Measurements from ENCODE around the gene DNAH8.

Gene DNAH8

DNA sequence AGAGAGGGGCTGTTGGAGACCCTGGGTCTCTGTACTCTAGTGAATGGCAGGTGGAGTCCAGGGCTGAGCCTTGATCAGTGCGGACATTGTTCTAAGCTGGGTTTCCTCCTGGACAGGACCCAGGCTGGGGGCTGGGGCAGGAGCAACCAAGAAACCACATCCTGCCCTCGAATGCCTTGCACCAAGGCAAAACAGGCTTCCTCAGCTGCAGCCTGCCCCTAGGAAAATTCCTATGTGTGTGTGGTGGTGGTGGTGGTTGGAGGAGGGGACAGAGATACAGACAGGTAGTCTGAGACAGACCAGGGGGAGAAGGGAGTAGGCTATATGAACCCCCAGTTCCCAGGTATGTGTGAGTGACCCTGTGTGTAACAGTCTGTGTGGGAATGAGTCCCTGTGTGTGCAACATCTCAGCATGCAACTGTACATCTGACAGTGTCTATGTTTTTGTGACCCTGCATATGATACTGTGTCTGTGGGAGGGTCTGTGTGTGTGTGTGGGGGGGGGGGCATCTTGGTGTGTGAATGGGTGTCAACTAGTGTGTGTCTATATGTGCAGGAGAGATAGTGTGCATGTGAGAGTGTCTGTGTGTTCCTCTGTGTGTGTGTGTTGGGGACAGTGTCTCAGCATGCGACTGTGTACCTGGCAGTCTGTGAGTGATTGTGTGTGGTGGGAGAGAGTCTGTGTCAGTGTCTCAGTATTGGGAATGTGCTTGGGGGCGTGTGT, 336.4 kb downstream of the DNAH8 start:
- no peak for DNase-seq (ENCODE audit: low spot score)

DNA sequence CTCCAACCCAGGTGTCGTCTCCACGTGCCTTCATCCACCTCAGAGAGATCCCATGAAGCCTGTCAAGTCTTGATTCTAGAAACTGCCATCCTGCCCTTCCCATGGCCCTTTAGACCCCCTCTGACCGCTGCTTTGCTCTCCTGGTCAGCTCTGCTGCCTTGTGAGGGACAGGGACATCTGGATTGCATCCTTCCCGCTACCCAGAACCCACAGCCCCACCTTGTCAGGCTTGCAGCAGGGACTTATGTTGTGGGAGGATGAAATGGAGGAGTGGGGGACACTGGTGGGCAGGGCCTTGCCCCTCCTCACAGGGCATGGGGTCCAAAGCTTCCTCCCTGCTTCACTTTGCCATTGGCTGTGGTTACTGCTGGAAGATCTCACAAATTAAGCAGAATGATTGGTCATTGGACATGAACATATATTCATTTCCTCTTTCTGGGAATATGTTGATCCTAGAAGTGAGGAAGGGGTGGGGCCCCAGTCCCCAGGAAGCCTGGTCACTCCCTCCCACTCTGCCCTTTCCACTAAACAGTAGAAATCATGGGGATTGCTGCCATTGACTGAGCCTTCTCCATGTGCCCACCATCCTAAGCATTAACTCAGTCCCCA, 338.0 kb downstream of the DNAH8 start:
- DNase-seq (ENCODE audit: low spot score): no peak

DNA sequence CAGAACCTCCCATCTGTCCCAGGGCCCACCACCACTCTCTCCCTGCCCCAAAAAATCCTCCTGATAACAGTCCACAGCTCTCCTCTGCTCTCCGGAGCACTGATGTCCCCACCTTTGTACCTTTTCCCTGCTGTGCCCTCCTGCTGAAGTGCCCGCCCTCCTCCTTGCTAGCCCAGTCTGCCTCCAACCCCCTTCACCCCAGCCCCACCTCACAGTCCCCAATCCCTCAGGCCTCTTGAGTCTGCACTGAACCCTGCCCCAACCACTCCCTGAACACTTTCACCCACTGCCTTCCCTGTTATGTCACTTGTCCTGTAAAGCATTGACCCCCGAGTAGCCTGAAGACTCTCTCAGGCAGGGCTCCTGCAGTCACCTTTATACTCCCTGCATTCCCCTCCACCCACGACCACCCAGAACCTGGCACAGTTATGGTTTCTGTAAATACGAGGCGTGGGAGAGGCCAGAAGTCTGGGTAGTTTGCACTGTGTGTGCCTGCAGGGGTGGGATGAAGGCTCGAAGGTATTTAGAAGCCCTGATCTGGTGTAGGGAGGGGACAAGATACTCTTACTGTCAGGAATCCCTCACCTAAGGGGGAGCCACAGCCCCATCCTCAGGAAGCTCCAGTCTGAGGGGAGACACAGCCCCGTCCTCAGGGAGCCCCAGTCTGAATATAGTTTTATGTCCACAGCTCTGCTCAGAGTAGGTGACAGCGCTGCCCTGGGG, 338.9 kb downstream of the DNAH8 start:
- DNase-seq (ENCODE audit: low spot score): no peak

DNA sequence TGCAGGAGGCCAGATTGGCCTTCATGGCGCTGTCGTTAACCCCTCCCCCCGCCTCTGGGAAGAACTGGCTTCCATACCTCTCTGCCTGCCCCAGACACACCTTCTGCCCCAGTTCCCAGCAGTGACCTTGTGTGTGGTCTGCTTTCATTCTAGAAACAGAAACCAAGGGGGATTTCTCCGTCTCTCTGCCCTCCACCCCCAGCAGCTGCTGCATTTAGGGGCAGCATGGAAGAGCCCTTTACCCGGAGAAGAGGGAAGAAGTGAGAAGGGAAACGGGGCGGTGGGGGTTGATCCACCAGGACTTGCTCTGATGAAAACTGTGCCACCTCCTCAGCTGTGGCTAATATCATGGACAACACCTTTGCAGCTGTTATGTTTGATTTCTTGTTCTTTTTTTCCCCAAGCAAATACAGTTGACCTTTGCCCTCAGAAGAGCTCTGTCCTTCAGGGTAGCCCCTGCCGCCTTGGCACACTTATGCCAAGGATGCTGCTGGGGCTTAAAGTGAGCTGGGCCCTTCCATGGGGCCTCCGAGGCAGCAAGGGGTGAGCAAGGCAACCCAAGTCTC, 339.5 kb downstream of the DNAH8 start:
- DNase-seq (ENCODE audit: low spot score): no peak

DNA sequence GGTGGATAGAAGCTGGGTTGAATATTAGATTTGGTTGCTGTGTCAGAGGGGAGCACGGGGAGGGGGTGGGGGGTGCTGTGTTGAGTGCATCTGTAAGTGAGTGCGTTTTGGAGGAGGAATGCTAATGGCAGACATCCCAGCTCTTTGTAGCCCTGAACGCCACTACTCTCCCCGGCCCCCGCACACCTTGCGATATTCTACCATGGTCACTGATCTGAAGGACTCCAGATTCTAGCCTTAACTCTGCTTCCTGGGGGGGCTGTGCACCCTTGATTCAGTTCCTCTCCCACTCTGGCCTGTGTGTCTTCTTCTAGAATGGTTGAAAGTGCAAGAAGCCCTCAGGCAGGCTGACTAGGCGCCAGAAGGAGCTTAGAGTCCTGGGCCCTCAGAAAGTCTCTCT, 340.6 kb downstream of the DNAH8 start:
- no peak for DNase-seq (ENCODE audit: low spot score)

DNA sequence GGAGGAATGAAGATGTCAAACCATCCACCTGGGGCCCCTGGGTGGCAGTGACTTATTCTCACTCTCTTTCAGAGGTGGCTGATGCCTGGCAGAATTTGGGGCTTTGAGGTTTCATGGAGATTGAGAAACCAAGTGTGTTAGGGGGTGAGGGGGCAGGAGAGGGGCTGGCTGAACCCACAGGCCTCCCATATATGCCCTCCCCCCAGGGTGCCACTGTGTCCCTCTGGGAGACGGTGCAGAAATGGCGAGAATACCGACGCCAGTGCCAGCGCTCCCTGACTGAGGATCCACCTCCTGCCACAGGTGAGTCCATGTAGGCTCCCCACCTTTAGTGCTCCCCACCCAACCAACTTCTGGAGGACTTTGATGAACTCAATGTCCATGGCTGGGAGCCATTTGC, 341.1 kb downstream of the DNAH8 start:
- no peak for DNase-seq (ENCODE audit: low spot score)

DNA sequence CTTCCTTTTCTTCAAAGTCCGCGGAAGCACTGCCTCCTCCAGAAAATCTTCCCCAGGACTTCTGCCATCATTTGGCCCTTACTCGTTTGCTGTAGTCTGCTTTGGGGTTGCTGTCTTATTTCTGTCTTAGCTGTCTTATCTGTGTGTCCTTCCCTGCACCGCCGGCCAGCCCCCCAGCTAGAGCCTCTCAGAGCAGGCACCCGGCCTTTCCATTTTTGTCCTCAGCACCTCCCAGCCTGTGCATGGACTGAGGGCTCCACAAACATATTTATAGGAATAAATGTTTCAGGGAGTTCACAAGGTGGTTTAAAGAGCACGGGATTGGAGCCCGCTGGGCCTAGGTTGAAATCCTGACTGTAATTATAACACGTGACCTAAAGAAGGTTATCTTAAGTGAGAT, 341.6 kb downstream of the DNAH8 start:
- DNase-seq (ENCODE audit: low spot score): no peak

DNA sequence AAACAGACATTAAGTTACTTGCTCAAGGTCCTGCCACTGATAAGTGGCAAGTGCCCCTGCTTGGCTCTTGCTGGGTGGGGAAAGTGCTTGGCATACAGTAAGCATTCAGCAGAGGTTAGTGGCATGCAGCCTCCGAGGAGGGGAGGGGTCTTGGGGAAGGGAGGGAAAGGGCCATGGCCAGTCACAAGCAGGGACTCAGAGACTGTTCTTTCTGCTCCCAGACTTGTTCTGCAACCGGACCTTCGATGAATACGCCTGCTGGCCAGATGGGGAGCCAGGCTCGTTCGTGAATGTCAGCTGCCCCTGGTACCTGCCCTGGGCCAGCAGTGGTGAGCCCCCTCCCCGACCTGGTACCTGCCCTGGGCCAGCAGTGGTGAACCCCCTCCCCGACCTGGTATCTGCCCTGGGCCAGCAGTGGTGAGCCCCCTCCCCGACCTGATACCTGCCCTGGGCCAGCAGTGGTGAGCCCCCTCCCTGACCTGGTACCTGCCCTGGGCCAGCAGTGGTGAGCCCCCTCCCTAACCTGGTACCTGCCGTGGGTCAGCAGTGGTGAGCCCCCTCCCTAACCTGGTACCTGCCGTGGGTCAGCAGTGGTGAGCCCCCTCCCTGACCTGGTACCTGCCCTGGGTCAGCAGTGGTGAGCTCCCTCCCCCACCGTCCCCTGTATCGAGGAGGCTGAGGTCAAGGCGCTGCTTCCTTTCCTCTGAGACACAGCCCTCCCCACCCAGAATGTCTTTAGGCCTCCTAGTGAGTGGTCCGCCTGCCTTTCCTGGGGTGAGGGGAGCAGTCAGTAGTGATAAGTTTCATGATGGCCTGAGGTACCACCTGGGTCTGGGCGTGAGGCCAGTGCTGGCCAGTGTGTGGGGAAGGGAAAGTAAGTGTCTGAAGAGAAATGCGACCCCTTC, 342.4 kb downstream of the DNAH8 start:
- no peak for DNase-seq (ENCODE audit: low spot score)

DNA sequence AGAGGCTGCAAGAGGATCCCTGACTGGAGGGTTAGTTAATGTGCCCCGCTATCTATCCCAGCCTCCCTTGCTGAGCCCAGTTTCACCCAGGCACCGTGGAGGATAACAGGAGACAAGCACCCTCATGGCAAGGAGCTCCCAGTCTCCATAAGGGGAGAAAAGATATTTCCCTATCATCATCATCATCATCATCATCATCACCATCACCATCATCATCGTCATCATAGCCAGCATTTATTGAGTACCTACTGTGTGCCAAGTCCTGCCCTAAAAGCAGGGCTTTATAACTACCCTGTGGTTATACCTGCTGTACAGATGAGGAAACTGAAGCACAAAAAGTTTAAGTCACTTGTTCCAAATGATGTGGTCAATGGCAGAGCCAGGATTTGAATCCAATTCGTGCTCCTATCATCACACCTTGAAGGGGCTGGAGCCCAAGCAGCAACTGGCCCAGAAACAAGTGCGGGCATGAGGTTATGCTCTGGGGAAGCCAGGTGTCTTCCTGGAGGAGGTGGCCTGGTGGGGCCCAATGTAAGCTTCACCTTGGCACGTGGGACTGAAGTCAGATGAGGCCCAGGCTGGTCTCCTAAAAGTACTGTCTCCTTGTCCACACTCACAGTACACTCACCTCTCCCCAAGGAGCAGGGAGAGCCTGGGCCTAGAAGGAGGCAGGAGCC, 343.5 kb downstream of the DNAH8 start:
- no peak for DNase-seq (ENCODE audit: low spot score)

DNA sequence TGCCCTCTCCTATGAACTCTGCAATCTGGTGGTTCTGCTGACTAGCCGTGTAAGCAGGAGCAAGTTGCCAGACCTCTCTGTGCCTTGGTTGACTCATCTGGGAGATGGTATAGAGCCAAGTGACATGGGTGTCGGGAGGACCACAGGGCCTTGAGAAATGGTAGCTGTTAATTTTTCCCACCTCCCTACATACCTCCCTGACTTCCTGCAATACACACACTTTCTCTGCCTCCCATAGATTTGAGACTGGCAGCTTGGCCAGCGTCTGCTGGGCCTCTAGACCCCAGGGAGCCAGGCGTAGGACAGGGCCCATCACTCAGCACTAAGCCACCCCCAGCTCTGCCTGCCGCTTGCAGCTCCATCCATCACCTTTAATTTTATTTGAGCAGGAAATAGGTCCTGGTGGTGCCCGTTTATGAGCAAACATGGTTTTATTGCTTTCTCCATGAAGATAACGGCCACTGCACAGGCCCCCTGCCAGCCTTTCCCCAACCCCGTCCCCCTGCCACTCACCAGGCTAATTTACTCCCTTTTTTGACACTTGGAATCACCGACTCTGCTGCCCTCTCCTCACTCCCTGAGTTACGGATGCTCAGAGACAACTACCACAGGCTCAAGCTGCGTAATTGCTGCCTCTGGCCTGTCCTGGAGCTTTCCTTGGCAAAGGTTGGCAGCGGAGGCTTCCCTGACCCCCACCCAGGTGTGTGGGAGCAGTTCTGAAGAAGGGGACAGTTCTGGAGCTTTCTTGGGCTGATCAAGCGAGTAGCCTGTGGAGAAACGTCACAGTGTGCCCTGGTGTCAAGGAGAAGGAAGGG, 344.6 kb downstream of the DNAH8 start:
- DNase-seq (ENCODE audit: low spot score): no peak

DNA sequence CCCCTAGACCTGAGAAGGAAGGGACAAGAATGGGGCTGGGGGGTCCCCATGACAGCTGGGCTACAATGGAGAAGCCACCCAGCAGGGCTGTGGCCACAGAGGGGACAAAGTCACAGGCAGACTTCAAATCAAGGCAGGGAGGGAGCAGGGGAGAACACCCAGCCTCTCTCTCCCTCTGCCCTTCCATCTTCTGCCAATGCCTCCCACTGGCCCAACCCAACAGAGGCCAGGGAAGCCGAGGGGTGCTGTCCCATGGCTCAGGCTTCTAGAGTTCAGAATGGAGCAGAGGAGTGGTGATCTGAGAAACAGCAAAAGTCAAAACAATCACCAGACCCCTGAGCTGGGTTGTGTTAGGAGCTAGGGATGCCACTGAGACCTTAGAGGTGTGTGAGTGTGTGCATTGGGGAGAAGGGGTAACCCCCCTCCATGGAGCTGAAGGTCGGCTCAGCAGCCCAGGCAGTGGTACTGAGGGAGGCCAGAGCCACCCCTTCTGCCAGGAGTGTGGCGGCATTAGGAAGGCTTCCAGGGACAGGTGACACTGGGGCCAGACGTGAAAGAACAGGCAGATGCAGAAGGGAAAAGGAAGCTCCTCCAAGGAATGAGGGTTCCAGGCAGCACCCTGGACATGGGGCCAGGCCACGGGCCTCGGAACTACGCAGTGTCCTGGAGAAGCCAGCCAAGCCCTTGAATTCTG, 345.5 kb downstream of the DNAH8 start:
- DNase-seq (ENCODE audit: low spot score): no peak

DNA sequence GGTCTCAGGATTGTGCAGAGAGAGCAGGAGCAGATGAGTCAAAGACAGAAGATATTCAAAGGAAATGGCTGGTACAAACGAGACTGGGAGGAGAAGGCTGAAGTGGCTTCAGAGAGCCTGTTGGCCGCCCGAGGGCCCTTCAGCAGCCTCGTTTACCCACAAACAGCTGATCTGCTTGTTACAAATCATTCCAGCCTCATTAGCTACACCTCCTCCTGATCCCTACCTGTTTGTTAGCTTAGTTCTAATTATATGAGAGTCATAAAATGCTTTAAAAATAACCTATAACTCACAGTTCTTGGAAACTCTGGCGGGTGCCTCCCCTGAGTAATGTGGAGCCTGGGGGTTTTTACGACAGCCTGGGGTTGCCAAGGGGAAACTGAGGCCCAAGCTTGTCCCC, 346.1 kb downstream of the DNAH8 start:
- no peak for DNase-seq (ENCODE audit: low spot score)

DNA sequence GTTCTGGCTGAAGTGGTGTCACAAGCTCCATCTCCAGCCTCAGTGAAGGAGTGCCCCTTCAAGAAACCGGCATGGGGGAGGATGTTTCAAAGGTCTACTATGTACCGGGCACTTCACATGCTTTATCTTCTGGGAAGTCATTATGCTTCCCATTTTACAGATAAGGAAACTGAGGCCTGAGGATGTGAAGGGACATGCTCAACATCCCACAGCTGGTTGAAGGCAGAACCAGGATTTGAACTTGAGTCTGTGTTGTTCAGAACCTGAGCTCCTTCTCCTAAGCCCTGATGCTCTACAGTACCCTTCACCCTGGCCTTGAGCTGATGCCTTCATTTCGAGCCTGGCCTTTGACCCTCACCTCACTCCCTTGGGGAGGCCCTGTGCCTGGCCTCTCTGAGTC, 346.5 kb downstream of the DNAH8 start:
- no peak for DNase-seq (ENCODE audit: low spot score)

DNA sequence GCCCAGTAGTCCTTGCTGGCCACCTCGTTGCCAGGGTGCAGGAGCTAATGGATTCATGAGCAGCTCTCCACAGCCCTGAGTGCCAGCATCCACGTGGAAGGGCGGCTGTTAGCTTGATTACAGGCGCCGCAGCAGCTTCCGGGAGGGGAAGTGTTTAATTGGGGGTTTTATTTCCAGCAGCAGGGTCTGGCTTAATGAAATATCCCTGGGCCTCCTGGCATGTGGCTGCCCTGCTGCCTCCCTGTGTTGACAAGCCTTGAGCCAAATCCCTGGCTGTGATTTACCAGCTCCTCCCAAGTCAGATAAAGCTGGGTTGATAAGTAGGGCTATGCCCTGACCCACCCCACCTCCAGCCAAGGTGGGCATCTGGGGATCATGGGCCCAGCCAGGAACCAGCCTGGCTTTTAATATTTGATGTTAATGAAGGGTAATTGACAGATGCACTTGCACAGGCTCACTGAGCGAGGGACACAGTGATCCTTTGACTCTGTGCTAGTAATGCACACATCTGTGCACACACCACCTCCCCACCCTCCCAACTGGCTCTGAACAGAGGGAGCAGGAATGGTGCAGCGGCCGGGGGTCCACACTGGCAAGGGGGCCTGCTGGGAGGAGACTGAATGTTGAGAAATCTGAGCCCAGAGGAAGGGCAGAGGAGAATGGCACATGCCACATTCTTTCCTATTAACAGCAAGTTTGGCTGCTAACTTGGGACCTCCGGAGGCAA, 347.1 kb downstream of the DNAH8 start:
- no peak for DNase-seq (ENCODE audit: low spot score)

DNA sequence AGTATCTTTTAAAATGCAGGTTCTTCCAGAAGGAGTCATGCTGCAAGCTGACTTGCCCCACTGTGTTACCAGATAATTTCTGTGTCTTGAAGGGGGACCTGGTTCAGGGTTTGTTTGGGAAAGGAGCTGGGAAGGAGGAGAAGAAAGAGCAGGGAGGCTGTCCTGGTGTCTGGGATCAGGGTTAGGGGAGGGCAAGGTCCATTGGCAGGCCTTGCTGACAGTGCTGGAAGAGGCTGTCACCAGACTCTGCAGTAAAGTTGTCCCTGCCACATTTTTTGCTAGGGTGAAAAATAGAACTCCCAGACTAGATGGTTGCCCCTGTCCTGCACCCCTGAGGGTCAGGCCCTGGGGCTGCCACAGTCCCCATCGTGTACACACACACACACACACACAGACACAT, 348.4 kb downstream of the DNAH8 start:
- DNase-seq (ENCODE audit: low spot score): no peak

DNA sequence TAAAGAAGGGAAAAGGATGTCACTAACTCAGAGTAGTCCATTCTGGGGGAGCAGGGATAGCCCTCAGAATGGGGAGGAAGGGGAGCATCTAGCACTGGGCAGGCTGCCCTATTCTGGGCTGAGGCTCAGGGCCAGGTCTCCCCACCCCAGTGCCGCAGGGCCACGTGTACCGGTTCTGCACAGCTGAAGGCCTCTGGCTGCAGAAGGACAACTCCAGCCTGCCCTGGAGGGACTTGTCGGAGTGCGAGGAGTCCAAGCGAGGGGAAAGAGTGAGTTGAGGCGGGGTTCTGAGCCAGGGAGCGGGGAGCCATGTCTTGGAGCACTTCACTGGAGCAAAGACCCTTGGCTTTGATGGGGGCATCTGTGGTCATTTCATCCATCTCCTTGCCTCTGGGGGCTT, 350.4 kb downstream of the DNAH8 start:
- no peak for DNase-seq (ENCODE audit: low spot score)

DNA sequence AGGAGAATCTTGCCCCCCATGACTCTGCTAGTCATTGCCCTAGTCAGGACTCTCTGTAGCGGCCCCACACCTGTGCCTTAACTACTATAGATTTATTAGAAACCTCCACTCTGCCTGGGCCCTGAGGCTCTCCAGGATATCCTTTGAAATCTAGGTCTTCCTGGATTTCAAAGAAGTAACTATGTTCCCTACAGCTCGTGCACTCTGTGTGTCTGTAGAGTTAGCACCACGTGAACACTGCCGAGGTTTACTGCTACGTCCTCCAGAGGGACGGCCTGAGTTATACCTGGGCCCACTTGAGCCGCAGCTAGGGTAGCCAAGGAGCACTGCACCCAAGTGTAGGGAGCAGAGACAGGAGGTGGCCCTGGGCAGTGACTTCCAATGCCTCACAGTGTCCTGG, 353.3 kb downstream of the DNAH8 start:
- no peak for DNase-seq (ENCODE audit: low spot score)

DNA sequence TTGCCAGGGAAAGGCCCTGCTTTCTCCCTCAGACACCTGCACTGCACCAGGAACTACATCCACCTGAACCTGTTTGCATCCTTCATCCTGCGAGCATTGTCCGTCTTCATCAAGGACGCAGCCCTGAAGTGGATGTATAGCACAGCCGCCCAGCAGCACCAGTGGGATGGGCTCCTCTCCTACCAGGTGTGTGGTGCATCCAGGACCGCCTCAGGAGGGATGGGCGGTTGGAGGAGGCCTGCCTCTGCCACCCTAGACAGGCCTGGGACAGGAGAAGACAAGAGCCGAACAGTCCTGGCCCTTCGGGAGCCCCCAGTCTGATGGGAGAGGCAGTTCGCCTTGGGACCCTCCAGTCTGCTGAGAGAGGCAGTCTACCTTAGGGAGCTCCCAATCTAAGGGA, 357.7 kb downstream of the DNAH8 start:
- no peak for DNase-seq (ENCODE audit: low spot score)

Data from CD4-positive, alpha-beta T cell treated with Interleukin-2 at 100 ng/mL for 4 hours (primary cell).